Gastroesophageal sphincter (tissue), 4 donors: ENCODE results near the gene MTA1. TPM values are rescaled to one million over a fixed set of nuclear protein-coding genes. Genes with fewer than 3 reads are reported as not detected.

ENCODE experiments used
- ATAC-seq: fragments of 150-250 bp; one replicate; pipeline ENCODE4 v1.9.1; 2016; ENCODE audit warnings: mild to moderate bottlenecking, moderate library complexity
- H3K27ac ChIP-seq, 4 donors: fragments of 200-600 bp; sonication (generic) in 3 of 4; 1 replicate in 3 of 4; 2 replicates in 1 of 4; pipeline ENCODE4 v1.5.1; 2016 to 2019
- H3K27me3 ChIP-seq: fragments of 200-600 bp; sonication (generic); one replicate; pipeline ENCODE4 v1.5.1; 2019
- H3K36me3 ChIP-seq, 2 donors: fragments of 200-600 bp; sonication (generic); one replicate each; pipeline ENCODE4 v1.5.1; 2019; ENCODE audit warnings: control low read depth in 1 of 2
- H3K4me1 ChIP-seq, 3 donors: fragments of 200-600 bp; sonication (generic); 1 replicate in 2 of 3; 2 replicates in 1 of 3; pipeline ENCODE4 v1.5.1; 2016 to 2019; ENCODE audit warnings: control low read depth in 2 of 3
- H3K4me3 ChIP-seq, 2 donors: fragments of 200-600 bp; sonication (generic); one replicate each; pipeline ENCODE4 v1.5.1; 2019; ENCODE audit warnings: mild to moderate bottlenecking in 1 of 2, moderate library complexity in 1 of 2
- H3K9me3 ChIP-seq, 3 donors: fragments of 200-600 bp; sonication (generic); one replicate each; pipeline ENCODE4 v1.5.1; 2017 to 2019; ENCODE audit warnings: control low read depth in 2 of 3
- CTCF ChIP-seq, 4 experiments: fragments of 200-600 bp in 2 of 4; fragments of 450-650 bp in 2 of 4; sonication (generic) in 1 of 4; IDR thresholded peaks; one replicate each; pipeline ENCODE4 v1.5.1; 2017 to 2019; ENCODE audit warnings: antibody characterized with exemption in 4 of 4, mild to moderate bottlenecking in 2 of 4, moderate library complexity in 2 of 4
- EP300 ChIP-seq: sonication (generic); formaldehyde crosslinking; IDR thresholded peaks from one replicate; pipeline ENCODE4 v1.6.1; 2017; ENCODE audit warnings: antibody characterized with exemption, mild to moderate bottlenecking
- POLR2A ChIP-seq, 2 donors: fragments of 450-650 bp; IDR thresholded peaks; one replicate each; pipeline ENCODE4 v1.6.1; 2017; ENCODE audit warnings: antibody characterized with exemption in 2 of 2, mild to moderate bottlenecking in 2 of 2, moderate library complexity in 1 of 2
- POLR2AphosphoS5 ChIP-seq: sonication (generic); formaldehyde crosslinking; IDR thresholded peaks from one replicate; pipeline ENCODE4 v1.6.1; 2017; ENCODE audit warnings: antibody characterized with exemption
- WGBS, 2 donors: methylation state at CpG; one replicate each; pipeline ENCODE4 v1.1.5; 2018; ENCODE audit warnings: low coverage in 1 of 2; 5-methylcytosine and 5-hydroxymethylcytosine counted together
- total RNA-seq, 4 donors: library from RNA; depleted of rRNA; stranded (reverse); fragments of >200 nt; gene quantifications; one replicate each; pipeline ENCODE4 v1.1.0, GENCODE V29; 2016

MTA1 gene
- total RNA-seq, 4 donors from 2014 or later = 48.0 to 83.5 (median 58.7) TPM

GRCh38 chr14:105401699-105402098 lies 17.9 kb upstream of the MTA1 start:
- TF ChIP-seq EP300 = no peak
- no peak for TF ChIP-seq CTCF (IDR thresholded peaks at IDR 0.05)
- no peak for TF ChIP-seq POLR2AphosphoS5
- no peak for TF ChIP-seq POLR2A (IDR thresholded peaks at IDR 0.05)
- Histone ChIP-seq H3K27me3 (no peaks in the 10 kb centered on the region), H3K9me3 (peaks cover 0 to 16% (median 0%) of the 10 kb centered on the region in 3 donors), H3K27ac (no peak overlapping the region), H3K36me3 (peaks cover 0 to 21% of the 10 kb centered on the region in 2 donors), H3K4me1 (peaks cover 0 to 30% (median 17%) of the 10 kb centered on the region in 3 donors), H3K4me3 (no peak overlapping the region)
- ATAC-seq = no peak
- 89 to 100% methylated on average over 2 to 9 of the region's 9 CpGs for WGBS, 2 donors

- H3K4me3 ChIP-seq = no peak overlapping the region
- 59 to 63% methylated on average over 5 to 7 of the region's 13 CpGs for WGBS, 2 donors
Observed at GRCh38 chr14:105408592-105408991, 11.0 kb upstream of the MTA1 start.

GRCh38 chr14:105409364-105409763 lies 10.3 kb upstream of the MTA1 start:
- H3K4me3 ChIP-seq = no peak overlapping the region
- no peak for TF ChIP-seq CTCF (IDR thresholded peaks at IDR 0.05)
- no peak for TF ChIP-seq POLR2AphosphoS5
- no peak for TF ChIP-seq EP300
- no peak for TF ChIP-seq POLR2A (IDR thresholded peaks at IDR 0.05)
- H3K36me3 ChIP-seq = no peaks in the 10 kb centered on the region
- no peak for ATAC-seq
- H3K4me1 ChIP-seq = peaks cover 0 to 19% (median 8%) of the 10 kb centered on the region in 3 donors
- H3K27ac ChIP-seq = no peak overlapping the region
- peaks cover 41% of the 10 kb centered on the region for H3K27me3 ChIP-seq
- 100% methylated on average over 1 to 3 of the region's 3 CpGs for WGBS, 2 donors
- peaks cover 0 to 2% (median 0%) of the 10 kb centered on the region in 3 donors for H3K9me3 ChIP-seq

More at GRCh38 chr14:105408592-105408991, 11.0 kb upstream of the MTA1 start:
- Histone ChIP-seq H3K27me3 (peaks cover 41% of the 10 kb centered on the region), H3K36me3 (no peaks in the 10 kb centered on the region), H3K27ac (no peak overlapping the region), H3K4me1 (peaks cover 0 to 16% (median 8%) of the 10 kb centered on the region in 3 donors), H3K9me3 (peaks cover 0 to 10% (median 0%) of the 10 kb centered on the region in 3 donors)
- no peak for ATAC-seq
- TF ChIP-seq EP300 (no peak), CTCF (IDR thresholded peaks at IDR 0.05) (no peak), POLR2AphosphoS5 (no peak), POLR2A (IDR thresholded peaks at IDR 0.05) (no peak)

- TF ChIP-seq POLR2A (IDR thresholded peaks at IDR 0.05) = no peak
- TF ChIP-seq CTCF (IDR thresholded peaks at IDR 0.05) = no peak
- TF ChIP-seq EP300 = no peak
- no peak for TF ChIP-seq POLR2AphosphoS5
- H3K27me3 ChIP-seq = peaks cover 41% of the 10 kb centered on the region
- no peaks in the 10 kb centered on the region for H3K9me3 ChIP-seq
- no peaks in the 10 kb centered on the region for H3K36me3 ChIP-seq
- no peak overlapping the region for H3K27ac ChIP-seq
- H3K4me3 ChIP-seq = no peak overlapping the region
- ATAC-seq = no peak
- 39% methylated on average over 5 of the region's 5 CpGs; no CpG with 5 or more reads in 1 of the 2 donors for WGBS, 2 donors
- peaks cover 0 to 31% (median 11%) of the 10 kb centered on the region in 3 donors for H3K4me1 ChIP-seq
Observed at GRCh38 chr14:105410642-105411016, 9.0 kb upstream of the MTA1 start.
